NCI-H187 (cell line): ENCODE data around the gene SLC1A1.

Experiments
- DNase-seq, 2 experiments: peaks; one replicate each; lab custom pipeline; 2025; lab: John Stamatoyannopoulos, UW

Gene SLC1A1

DNA sequence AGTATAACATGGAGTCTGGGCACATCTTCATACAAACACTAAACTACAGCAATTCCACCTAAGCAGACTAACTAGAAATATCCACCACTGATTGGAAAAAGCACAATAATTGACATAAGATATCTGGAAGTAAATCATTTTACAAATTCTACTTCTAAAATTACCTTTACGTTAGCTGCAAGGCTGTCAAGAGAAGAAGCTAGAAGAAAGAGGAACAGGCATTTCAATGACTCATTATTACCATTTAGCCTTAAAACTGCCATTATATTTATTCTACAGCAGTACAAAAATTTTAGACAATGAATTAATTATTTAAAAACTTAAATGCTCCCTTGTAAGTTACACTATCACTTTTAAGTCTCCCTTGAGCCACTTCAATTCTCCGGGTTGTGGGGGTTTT lies 128.4 kb downstream of the SLC1A1 start:
- no peak for DNase-seq

DNA sequence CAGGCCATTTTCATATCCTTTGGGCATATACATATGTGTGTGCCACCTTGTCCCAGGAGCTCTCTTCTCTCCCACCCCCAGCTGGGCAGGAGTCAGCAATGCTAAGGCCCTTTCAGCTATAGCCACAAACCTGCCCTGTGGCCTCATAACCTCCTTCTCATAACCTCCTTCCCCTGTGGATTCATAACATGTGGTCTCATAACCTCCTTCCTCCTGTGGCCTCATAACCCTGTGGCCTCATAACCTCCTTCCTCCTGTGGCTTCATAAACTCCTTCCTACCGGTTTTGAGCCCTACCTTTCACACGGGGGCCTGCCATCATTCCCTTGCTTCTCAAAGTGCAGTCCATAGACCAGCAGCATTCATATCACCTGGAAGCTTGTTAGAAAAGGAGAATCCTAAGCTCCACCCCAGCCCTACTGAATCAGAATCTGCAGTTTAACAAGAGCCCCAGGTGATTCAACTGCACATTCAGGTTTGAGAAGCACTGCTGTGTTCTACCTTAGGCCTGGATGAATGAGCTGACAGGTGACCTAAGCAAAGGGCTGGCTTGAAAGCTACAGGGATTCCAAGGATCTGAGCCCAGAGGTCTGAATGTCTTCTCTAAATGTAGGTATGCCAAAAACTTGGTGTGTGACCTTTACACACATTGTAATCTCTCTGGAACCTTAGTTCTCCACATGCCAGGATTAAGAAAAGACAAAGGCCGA lies 129.9 kb downstream of the SLC1A1 start:
- no peak for DNase-seq

DNA sequence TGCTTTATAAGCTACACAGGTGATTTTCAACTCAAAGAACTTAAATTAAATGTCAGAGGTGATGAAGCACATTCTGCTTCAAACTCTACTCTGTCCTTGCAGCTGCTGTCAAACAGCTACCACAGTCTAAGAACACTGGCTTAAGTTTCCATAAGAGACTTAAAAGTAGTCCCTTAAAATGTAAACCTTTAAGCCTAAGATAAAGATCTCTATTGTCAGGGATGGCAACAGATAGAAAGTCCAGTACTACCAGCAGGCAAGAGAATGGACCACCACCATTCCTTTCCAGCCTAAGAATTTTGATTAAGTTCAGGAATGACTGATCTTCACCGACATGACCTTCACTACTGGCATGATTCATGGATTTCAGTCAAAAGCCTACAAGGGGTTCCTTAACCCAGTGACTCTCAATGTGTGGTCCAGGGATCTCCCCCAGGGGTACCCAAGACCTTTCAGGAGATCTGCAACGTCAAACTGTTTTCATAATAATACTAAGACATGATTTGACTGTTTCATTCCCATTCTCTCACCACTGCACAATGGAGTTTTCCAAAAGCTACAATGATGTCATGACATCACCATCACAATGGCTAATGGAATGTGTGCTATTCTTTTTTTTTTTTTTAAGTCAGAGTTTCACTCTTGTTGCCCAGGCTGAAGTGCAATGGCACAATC lies 130.8 kb downstream of the SLC1A1 start:
- DNase-seq, result no peak

DNA sequence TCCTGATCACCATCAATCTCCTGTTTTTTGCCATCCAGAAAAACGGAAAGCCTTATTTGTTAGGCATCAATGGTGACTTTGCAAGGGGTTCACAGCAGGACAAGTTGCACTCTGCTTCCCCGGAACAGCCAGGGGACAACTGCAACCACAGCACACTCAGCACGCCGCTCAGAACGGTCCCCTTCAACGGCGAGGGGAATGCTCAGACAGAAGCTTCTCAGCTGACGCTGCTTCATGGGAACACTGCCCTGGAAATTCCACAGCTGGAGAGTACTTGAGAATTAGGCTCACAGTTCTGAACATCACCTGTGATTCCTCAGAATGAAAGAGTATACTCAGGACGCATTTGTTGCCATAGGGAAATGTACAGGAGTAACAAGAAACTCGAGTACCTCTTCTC lies 131.7 kb downstream of the SLC1A1 start:
- DNase-seq, result no peak

DNA sequence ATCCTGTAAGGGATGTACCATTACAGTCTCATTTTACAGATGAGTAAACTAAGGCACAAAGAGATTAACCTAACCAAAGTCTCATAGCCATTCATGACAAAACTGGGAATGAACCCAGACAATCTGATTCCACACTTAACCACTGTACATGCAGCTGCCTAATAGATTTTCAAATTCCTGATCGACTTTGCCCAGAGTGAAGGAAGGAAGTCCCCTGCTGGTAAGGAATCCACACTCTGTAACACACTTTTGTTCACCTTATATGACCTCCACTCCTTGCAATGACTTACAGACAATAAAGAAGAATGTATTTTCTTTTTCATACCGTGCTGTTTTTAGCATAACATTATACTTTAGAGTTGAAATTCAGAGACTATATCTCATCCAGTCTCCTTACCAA lies 140.6 kb downstream of the SLC1A1 start:
- no peak for DNase-seq
